ENCODE measurements around the gene RAB11FIP5.

The RAB11FIP5 gene

GRCh38 chr2:73085691-73086090 is 27.1 kb downstream of the RAB11FIP5 start:
- DNase-seq, result peak; percentile 16

- DNase-seq, result no peak
Measured at GRCh38 chr2:73084971-73085370, 27.8 kb downstream of the RAB11FIP5 start.

GRCh38 chr2:73083886-73084800 is 28.6 kb downstream of the RAB11FIP5 start:
- DNase-seq, result no peak

GRCh38 chr2:73082523-73083410 is 30.0 kb downstream of the RAB11FIP5 start:
- no peak for DNase-seq

GRCh38 chr2:73081181-73081671 is 31.5 kb downstream of the RAB11FIP5 start:
- no peak for DNase-seq

GRCh38 chr2:73080321-73081131 is 32.2 kb downstream of the RAB11FIP5 start:
- no peak for DNase-seq

- DNase-seq, result no peak
Measured at GRCh38 chr2:73079636-73080035, 33.1 kb downstream of the RAB11FIP5 start.

GRCh38 chr2:73078457-73079411 is 34.0 kb downstream of the RAB11FIP5 start:
- DNase-seq, result no peak

- no peak for DNase-seq
Measured at GRCh38 chr2:73077424-73077795, 35.3 kb downstream of the RAB11FIP5 start.

GRCh38 chr2:73076701-73077423 is 35.9 kb downstream of the RAB11FIP5 start:
- DNase-seq, result no peak

- no peak for DNase-seq
Measured at GRCh38 chr2:73075477-73076373, 37.0 kb downstream of the RAB11FIP5 start.

GRCh38 chr2:73074110-73075069 is 38.4 kb downstream of the RAB11FIP5 start:
- DNase-seq, result no peak

- DNase-seq, result no peak
Measured at GRCh38 chr2:73072416-73072815, 40.3 kb downstream of the RAB11FIP5 start.

- DNase-seq, result no peak
Measured at GRCh38 chr2:73072129-73072395, 40.7 kb downstream of the RAB11FIP5 start.

GRCh38 chr2:73071360-73072128 is 41.2 kb downstream of the RAB11FIP5 start, which contains the start of gene SFXN5:
SFXN5 (minus strand) TSS chr2:73071712; CDS start chr2:73071705, 7 bp downstream.
- peak; percentile 73 for DNase-seq

- no peak for DNase-seq
Measured at GRCh38 chr2:73070643-73071359, 41.9 kb downstream of the RAB11FIP5 start.
